ENCODE results near the gene VPS39.

Gene VPS39

GRCh38 chr15:42143356-42143755 is 64.7 kb downstream of the VPS39 start:
- DNase-seq: no peak

GRCh38 chr15:42141795-42142667 is 66.1 kb downstream of the VPS39 start:
- DNase-seq: no peak

GRCh38 chr15:42141246-42141645 is 66.9 kb downstream of the VPS39 start:
- no peak for DNase-seq

- DNase-seq: no peak
Measured at GRCh38 chr15:42140383-42141070, 67.6 kb downstream of the VPS39 start.

GRCh38 chr15:42139596-42139995 is 68.5 kb downstream of the VPS39 start:
- DNase-seq: no peak

- DNase-seq: no peak
Measured at GRCh38 chr15:42138968-42139386, 69.1 kb downstream of the VPS39 start.

- DNase-seq: no peak
Measured at GRCh38 chr15:42138411-42138810, 69.7 kb downstream of the VPS39 start.

GRCh38 chr15:42137461-42138261 is 70.4 kb downstream of the VPS39 start:
- no peak for DNase-seq

- no peak for DNase-seq
Measured at GRCh38 chr15:42136513-42136912, 71.6 kb downstream of the VPS39 start.

GRCh38 chr15:42135351-42135750 is 72.8 kb downstream of the VPS39 start:
- DNase-seq: no peak

GRCh38 chr15:42134617-42135245 is 73.4 kb downstream of the VPS39 start:
- DNase-seq: no peak

GRCh38 chr15:42133886-42134502 is 74.1 kb downstream of the VPS39 start:
- DNase-seq: no peak

- DNase-seq: no peak
Measured at GRCh38 chr15:42133356-42133755, 74.7 kb downstream of the VPS39 start.

- DNase-seq: no peak
Measured at GRCh38 chr15:42131826-42132806, 76.0 kb downstream of the VPS39 start.

- no peak for DNase-seq
Measured at GRCh38 chr15:42131006-42131405, 77.1 kb downstream of the VPS39 start.

GRCh38 chr15:42130246-42130986 is 77.7 kb downstream of the VPS39 start:
- DNase-seq: no peak

- DNase-seq: no peak
Measured at GRCh38 chr15:42129364-42129763, 78.7 kb downstream of the VPS39 start.

GRCh38 chr15:42128476-42128875 is 79.6 kb downstream of the VPS39 start:
- DNase-seq: no peak

GRCh38 chr15:42123546-42123945 is 84.6 kb downstream of the VPS39 start:
- DNase-seq: no peak

- DNase-seq: no peak
Measured at GRCh38 chr15:42121682-42122081, 86.4 kb downstream of the VPS39 start.
